ENCODE measurements around the gene HIGD2A. TPM values are rescaled to one million over a fixed set of nuclear protein-coding genes. Genes with fewer than 3 reads are reported as not detected.

HIGD2A gene
- total RNA-seq, 1 experiment from 2014 or later, result 129 TPM

DNA sequence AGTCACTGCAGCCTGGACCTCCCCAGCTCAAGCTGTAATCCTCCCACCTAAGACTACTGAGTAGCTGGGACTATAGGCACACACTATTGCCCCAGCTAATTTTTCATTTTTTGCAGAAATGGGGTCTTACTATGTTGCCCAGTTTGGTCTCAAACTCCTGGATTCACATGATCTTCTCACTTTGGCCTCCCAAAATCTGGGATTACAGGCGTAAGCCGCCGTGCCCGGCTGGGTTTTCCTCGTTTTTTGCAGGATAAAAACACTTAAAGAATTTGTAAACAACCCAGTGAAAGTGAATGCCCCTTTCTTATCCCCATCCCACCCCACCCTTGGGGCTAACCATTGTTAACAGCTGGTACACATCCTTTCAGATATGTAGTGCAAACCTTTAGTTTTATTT, 20.0 kb downstream of the HIGD2A start:
- DNase-seq (ENCODE audit: low read depth), result no peak
- in situ Hi-C loops (cut with HindIII; ENCODE audit: low pct_unique_long_range_greater_than_20kb, low sequenced_read_pairs), result no loop called here

DNA sequence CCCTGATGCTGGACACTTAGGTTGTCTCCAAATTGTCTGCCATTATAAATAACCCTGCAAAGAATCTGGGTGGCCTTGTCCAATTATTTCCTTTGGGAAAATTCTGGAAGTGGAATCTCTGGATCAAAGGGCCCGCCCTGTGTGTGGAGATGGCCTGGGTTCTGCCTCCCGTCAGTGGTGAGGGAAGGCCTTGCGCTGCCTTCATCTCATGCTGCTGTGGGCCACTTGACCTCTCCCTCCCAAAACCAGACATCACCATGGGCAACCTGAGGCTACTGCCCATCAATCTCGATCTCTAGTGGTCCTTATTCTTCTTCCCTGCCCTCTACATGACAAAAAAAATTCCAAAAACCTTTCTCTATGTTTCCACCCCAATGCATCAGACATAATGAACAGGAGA, 21.2 kb downstream of the HIGD2A start:
- no peak for DNase-seq (ENCODE audit: low read depth)
- in situ Hi-C loops (cut with HindIII; ENCODE audit: low pct_unique_long_range_greater_than_20kb, low sequenced_read_pairs), result no loop called here

DNA sequence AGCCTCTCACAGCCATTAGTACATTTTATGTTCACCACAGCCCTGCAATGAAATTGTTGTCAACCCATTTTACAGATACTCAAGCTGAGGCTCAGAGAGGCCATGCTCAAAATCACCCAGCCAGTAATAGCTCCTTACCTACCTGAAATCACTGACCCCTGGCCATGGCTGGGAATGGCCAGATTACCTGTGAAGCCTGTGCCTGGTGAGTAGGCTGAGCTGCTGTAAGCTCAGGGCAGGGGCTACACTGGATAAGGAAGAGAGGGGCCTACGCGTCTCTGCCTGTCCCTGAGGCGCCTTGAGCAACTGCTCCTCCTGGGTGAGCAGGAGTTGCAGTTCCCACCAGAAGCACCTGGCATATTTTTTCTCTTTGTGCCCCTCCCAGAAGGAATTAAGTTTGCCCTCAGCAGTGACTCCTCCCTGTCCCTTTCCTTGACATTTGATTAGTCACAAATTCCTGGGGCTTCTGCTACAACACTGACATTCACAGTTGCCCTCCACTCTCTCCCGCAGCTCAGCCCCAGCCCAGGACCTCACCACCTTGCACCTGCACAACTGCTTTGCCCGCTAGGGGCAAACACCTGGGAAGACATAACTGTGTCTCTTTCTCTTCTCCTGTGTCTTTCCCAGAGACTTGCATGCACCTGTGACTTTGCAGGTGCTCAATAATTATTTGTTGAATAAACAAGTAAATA, 22.1 kb downstream of the HIGD2A start:
- in situ Hi-C loops (cut with HindIII; ENCODE audit: low pct_unique_long_range_greater_than_20kb, low sequenced_read_pairs), result no loop called here

GRCh38 chr5:176412517-176413254, 24.1 kb downstream of the HIGD2A start:
- in situ Hi-C loops (cut with HindIII; ENCODE audit: low pct_unique_long_range_greater_than_20kb, low sequenced_read_pairs), result no loop called here
- no peak for DNase-seq (ENCODE audit: low read depth)

More for the DNA sequence above, 22.1 kb downstream of the HIGD2A start:
- DNase-seq (ENCODE audit: low read depth), result no peak

- in situ Hi-C loops (cut with HindIII; ENCODE audit: low pct_unique_long_range_greater_than_20kb, low sequenced_read_pairs), result no loop called here
Measured at GRCh38 chr5:176413255-176413565, 24.7 kb downstream of the HIGD2A start.

GRCh38 chr5:176413709-176414191, 25.2 kb downstream of the HIGD2A start:
- DNase-seq (ENCODE audit: low read depth), result no peak
- in situ Hi-C loops (cut with HindIII; ENCODE audit: low pct_unique_long_range_greater_than_20kb, low sequenced_read_pairs), result no loop called here

More at GRCh38 chr5:176413255-176413565, 24.7 kb downstream of the HIGD2A start:
- DNase-seq (ENCODE audit: low read depth), result no peak

DNA sequence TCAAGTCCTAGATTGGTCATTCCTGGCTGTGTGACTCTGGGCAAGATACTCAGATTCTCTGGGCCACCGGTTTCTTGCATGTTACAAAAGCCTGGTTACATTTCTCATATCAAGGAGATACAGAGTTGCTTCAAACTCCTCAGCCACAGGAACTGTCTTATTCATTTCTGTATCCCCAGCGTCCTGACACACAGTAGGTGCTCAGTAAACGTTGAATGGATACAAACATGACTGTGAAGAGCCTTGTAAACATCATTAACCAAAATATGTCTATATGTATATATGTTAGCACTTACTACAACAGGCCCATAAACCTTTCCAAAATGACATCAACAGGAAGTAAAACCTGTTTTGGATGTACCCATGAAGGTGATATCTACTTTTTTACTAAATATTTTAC, 26.2 kb downstream of the HIGD2A start:
- in situ Hi-C loops (cut with HindIII; ENCODE audit: low pct_unique_long_range_greater_than_20kb, low sequenced_read_pairs), result no loop called here
- no peak for DNase-seq (ENCODE audit: low read depth)

- no peak for DNase-seq (ENCODE audit: low read depth)
- in situ Hi-C loops (cut with HindIII; ENCODE audit: low pct_unique_long_range_greater_than_20kb, low sequenced_read_pairs), result no loop called here
Measured at GRCh38 chr5:176415240-176415951, 26.8 kb downstream of the HIGD2A start.

DNA sequence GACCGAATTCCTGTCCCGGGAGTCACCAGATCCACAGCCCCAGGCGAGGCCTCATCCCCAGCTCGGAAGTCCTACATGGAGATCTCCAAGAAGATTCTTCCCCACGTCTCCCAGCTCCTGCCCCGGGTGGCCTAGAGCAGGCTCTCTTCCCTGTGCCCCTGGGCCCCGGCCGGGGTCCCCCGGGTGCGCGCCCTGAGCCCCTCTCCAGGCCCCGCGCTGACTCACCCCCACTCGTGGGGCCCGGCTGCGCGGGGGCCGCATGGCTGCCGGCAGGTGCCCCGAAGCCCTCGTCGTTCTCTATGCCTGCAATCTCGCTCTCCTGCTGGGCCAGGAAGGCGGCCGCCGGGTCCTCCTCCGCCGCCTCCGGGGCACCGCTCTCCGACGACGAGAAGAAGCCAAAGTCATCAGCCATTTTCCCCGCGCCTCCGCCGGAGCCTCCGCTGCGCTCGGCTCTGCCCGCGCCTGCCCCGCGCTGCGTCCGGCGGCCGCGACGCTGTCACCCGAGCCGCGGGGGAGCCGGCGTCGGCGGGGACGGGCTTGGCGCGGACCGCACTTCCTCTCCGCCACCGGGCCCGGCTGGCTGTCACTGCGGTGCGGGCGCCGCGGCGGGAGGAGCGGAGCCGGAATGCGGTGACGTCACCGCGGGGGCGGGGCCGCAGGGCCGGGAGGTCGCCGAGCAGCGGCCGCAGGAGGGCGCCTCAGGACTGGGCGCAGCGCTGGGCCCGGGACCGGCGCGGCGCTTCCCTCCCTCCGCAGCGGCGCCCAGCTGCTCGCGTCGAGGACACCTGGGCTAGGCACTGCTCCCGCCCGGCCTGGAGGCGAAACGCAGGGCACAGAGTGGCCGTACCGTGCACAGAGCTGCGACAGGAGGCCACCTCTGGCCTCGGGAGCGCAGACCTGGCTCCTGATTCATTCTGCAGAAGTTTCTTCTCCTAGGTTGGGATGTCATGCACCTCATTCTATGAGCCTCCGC, 27.7 kb downstream of the HIGD2A start, which contains the start of gene CLTB:
Gene CLTB (minus strand): TSS at position 588 of the 973 bp plus-strand sequence. CDS start 176 bp downstream, at position 412.
- DNase-seq (ENCODE audit: low read depth), result peak; percentile 91
- in situ Hi-C loops (cut with HindIII; ENCODE audit: low pct_unique_long_range_greater_than_20kb, low sequenced_read_pairs), result no loop called here

DNA sequence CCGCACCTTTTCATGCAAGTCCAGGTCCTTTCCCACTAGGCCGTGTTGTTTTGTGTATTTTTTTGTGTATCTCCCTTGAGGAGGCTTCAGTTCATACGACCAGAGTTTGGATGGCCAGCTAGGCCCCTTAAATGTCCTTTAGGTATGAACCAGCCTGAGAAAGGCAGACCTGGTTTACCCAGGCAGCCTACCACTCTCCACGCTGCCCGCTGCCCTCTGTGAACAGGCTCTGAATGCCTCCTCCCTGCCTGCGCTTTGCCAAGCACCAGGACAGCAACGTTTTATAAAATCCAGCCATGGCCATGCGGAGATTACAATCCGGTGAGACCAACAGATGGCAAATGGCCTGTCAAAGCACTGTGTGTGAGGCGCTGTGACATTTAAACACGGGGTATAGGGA, 28.4 kb downstream of the HIGD2A start:
- in situ Hi-C loops (cut with HindIII; ENCODE audit: low pct_unique_long_range_greater_than_20kb, low sequenced_read_pairs), result no loop called here
- no peak for DNase-seq (ENCODE audit: low read depth)

DNA sequence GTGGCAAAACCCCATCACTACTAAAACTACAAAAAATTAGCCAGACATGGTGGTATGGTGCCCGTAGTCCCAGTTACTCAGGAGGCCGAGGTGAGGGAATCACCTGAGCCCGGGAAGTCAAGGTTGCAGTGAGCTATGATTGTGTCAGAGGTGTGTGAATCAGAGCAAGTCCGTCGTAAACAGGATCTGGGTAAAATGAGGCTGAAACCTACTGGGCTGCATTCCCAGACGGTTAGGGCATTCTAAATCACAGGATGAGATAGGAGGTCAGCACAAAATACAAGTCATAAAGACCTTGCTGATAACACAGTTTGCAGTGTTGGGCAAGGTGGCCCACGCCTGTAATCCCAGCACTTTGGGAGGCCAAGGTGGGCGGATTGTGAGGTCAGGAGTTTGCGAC, 29.7 kb downstream of the HIGD2A start:
- in situ Hi-C loops (cut with HindIII; ENCODE audit: low pct_unique_long_range_greater_than_20kb, low sequenced_read_pairs), result no loop called here

GRCh38 chr5:176420086-176420485, 31.5 kb downstream of the HIGD2A start:
- DNase-seq (ENCODE audit: low read depth), result no peak
- in situ Hi-C loops (cut with HindIII; ENCODE audit: low pct_unique_long_range_greater_than_20kb, low sequenced_read_pairs), result no loop called here

More for the DNA sequence above, 29.7 kb downstream of the HIGD2A start:
- no peak for DNase-seq (ENCODE audit: low read depth)

GRCh38 chr5:176420972-176421544, 32.5 kb downstream of the HIGD2A start:
- DNase-seq (ENCODE audit: low read depth), result no peak
- in situ Hi-C loops (cut with HindIII; ENCODE audit: low pct_unique_long_range_greater_than_20kb, low sequenced_read_pairs), result no loop called here

GRCh38 chr5:176424181-176424580, 35.6 kb downstream of the HIGD2A start:
- in situ Hi-C loops (cut with HindIII; ENCODE audit: low pct_unique_long_range_greater_than_20kb, low sequenced_read_pairs), result no loop called here
- DNase-seq (ENCODE audit: low read depth), result no peak

DNA sequence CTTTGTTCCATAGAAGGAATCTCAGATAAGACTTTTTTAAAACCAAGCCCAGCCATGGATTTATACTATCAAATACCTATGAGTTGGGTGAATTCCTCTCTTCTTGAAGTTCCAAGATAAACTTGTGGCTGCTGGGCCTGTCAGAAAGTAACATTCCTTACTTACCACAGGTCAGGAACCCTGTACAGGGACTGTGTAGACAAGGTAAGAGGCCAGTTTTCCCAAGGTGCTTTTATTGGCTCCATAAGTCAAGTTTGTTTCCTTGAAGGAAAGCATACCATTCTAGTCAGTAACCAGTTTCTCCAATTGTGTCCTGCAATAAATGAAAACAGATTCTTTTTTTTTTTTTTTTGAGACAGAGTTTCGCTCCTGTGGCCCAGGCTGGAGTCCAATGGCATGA, 36.6 kb downstream of the HIGD2A start:
- in situ Hi-C loops (cut with HindIII; ENCODE audit: low pct_unique_long_range_greater_than_20kb, low sequenced_read_pairs), result no loop called here
- peak; percentile 43 for DNase-seq (ENCODE audit: low read depth)

DNA sequence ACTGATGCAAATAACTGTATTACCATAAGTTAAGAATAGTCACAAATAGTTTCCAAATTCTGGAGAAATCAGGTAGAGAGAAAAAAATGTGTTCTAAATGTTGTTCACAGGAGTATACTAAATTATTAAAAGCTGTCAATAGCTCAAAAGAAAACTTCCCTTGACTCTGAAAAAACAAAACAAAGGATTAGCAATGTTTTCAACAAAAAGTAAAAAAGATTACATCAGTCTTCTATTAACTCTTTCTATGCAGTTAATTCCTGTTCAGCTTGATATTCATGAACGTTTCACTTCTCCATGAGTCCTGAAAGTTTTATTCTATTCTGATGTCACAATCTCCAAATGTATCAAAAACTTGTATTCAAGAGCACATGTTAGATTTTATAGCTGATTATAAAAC, 37.2 kb downstream of the HIGD2A start:
- in situ Hi-C loops (cut with HindIII; ENCODE audit: low pct_unique_long_range_greater_than_20kb, low sequenced_read_pairs), result no loop called here
- no peak for DNase-seq (ENCODE audit: low read depth)

DNA sequence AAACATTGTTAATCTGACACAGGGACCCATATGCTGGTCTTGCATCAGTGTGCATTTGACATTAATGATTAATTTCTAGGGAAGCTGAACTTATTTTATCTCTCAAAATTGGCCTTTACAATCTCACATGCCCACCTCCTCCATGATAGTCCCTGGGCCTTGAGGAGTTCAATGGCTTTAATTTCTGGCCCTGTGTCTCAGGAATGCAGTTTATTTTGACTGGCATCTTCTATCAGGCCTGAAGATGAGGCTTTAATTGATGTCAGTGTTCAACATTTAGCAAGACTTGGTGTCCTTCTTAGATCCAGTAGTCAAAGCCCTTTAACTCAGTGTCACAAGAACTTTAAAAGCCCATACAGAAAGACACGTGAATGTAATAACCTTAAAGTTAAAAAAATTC, 38.3 kb downstream of the HIGD2A start:
- no peak for DNase-seq (ENCODE audit: low read depth)
- in situ Hi-C loops (cut with HindIII; ENCODE audit: low pct_unique_long_range_greater_than_20kb, low sequenced_read_pairs), result no loop called here

- in situ Hi-C loops (cut with HindIII; ENCODE audit: low pct_unique_long_range_greater_than_20kb, low sequenced_read_pairs), result no loop called here
- no peak for DNase-seq (ENCODE audit: low read depth)
Measured at GRCh38 chr5:176427971-176428370, 39.4 kb downstream of the HIGD2A start.

Data from Caki2 (cell line).